ENCODE data around the gene RFC3. TPM values are rescaled to one million over a fixed set of nuclear protein-coding genes. Genes with fewer than 3 reads are reported as not detected.

The RFC3 gene
- total RNA-seq, 1 experiment from 2014 or later = 38.2 TPM

DNA sequence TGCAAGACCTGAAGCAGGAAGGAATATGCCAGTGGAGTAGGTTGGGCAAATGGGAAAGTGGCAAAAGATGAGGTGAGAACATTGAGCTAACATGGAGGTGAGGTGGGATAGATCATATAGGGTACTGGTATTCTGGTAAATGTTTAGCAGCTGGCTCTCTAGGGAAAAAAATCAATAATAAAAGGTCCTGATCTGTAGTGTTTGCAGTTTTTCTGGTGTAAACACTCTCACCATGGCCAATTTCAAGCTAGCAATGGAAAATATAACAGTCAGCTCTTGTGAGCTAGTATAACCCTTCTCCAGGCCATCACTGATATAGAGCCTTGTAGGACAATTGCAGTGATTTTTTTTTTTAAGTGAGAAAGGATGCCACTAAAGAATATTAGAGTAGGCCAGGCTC, 31.3 kb downstream of the RFC3 start:
- H3K9me3 ChIP-seq (ENCODE audit: control insufficient read depth in 1 of 2, insufficient read depth in 1 of 2, low read depth in 1 of 2, low read length in 2 of 2) = no peaks in the 10 kb centered on the region
- no peak overlapping the region for H3K27ac ChIP-seq (ENCODE audit: low read depth, low read length)
- H3K9ac ChIP-seq (ENCODE audit: low read length) = no peak overlapping the region
- BruUV-seq (replicated peaks) = no TSS peak
- CTCF ChIA-PET = no interaction called here
- no peaks in the 10 kb centered on the region for H4K20me1 ChIP-seq (ENCODE audit: insufficient read depth)
- H3K36me3 ChIP-seq (ENCODE audit: control insufficient read depth in 1 of 2, insufficient read depth in 2 of 2, low read length in 2 of 2) = peaks cover 0 to 16% of the 10 kb centered on the region in 2 experiments; a peak in 1 of 4 replicates
- H2AFZ ChIP-seq (ENCODE audit: low read depth, low read length, poor library complexity, severe bottlenecking) = no peak overlapping the region
- ATAC-seq = no peak
- no peaks in the 10 kb centered on the region for H3K9me2 ChIP-seq (ENCODE audit: insufficient read depth)
- no peaks in the 10 kb centered on the region for H3K27me3 ChIP-seq (ENCODE audit: insufficient read depth, low read length)
- H3K4me2 ChIP-seq (ENCODE audit: low read length) = no peak overlapping the region
- no peaks in the 10 kb centered on the region for H3K4me1 ChIP-seq (ENCODE audit: control insufficient read depth in 1 of 2, insufficient read depth in 2 of 2, low read length in 2 of 2)
- RAD21 ChIA-PET (ENCODE audit: low non-redundant PET in 1 of 2, low total read pairs in 2 of 2, uncharacterized antibody in 2 of 2, unreplicated experiment in 2 of 2) = no interaction called here
- intact Hi-C loops (cut with micrococcal nuclease) = no loop called here
- no peaks in the 10 kb centered on the region for H3K79me2 ChIP-seq (ENCODE audit: insufficient read depth, low read length)
- TF ChIP-seq, protein P1, sequence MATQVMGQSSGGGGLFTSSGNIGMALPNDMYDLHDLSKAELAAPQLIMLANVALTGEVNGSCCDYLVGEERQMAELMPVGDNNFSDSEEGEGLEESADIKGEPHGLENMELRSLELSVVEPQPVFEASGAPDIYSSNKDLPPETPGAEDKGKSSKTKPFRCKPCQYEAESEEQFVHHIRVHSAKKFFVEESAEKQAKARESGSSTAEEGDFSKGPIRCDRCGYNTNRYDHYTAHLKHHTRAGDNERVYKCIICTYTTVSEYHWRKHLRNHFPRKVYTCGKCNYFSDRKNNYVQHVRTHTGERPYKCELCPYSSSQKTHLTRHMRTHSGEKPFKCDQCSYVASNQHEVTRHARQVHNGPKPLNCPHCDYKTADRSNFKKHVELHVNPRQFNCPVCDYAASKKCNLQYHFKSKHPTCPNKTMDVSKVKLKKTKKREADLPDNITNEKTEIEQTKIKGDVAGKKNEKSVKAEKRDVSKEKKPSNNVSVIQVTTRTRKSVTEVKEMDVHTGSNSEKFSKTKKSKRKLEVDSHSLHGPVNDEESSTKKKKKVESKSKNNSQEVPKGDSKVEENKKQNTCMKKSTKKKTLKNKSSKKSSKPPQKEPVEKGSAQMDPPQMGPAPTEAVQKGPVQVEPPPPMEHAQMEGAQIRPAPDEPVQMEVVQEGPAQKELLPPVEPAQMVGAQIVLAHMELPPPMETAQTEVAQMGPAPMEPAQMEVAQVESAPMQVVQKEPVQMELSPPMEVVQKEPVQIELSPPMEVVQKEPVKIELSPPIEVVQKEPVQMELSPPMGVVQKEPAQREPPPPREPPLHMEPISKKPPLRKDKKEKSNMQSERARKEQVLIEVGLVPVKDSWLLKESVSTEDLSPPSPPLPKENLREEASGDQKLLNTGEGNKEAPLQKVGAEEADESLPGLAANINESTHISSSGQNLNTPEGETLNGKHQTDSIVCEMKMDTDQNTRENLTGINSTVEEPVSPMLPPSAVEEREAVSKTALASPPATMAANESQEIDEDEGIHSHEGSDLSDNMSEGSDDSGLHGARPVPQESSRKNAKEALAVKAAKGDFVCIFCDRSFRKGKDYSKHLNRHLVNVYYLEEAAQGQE (IDR thresholded peaks at IDR 0.05; ENCODE audit: low read depth) = no peak
- TF ChIP-seq EZH2 (IDR thresholded peaks at IDR 0.05) (no peak), CBX3 (IDR thresholded peaks at IDR 0.05; ENCODE audit: low read depth) (no peak), SP1 (IDR thresholded peaks at IDR 0.05; ENCODE audit: low read depth) (no peak), EGR1 (IDR thresholded peaks at IDR 0.05; ENCODE audit: low read depth) (no peak), YY1 (IDR thresholded peaks at IDR 0.05; ENCODE audit: extremely low read depth, insufficient replicate concordance, low read depth, low read length) (no peak), TCF7L2 (IDR thresholded peaks at IDR 0.05; ENCODE audit: borderline replicate concordance, extremely low read depth, insufficient read depth, insufficient read length) (no peak), POLR2AphosphoS5 (IDR thresholded peaks at IDR 0.05; ENCODE audit: low read depth, low read length) (no peak), FOSL1 (IDR thresholded peaks at IDR 0.05; ENCODE audit: low read depth) (no peak), CEBPB (IDR thresholded peaks at IDR 0.05; ENCODE audit: low read depth) (no peak), EZH2phosphoT487 (IDR thresholded peaks at IDR 0.05; ENCODE audit: borderline replicate concordance) (no peak), ZFX (IDR thresholded peaks at IDR 0.05) (no peak), POLR2A (IDR thresholded peaks at IDR 0.05; ENCODE audit: borderline replicate concordance, extremely low read depth, insufficient read depth, insufficient read length) (no peak), ELF1 (IDR thresholded peaks at IDR 0.05; ENCODE audit: borderline replicate concordance, low read depth) (no peak)
- TF ChIP-seq, protein P2, sequence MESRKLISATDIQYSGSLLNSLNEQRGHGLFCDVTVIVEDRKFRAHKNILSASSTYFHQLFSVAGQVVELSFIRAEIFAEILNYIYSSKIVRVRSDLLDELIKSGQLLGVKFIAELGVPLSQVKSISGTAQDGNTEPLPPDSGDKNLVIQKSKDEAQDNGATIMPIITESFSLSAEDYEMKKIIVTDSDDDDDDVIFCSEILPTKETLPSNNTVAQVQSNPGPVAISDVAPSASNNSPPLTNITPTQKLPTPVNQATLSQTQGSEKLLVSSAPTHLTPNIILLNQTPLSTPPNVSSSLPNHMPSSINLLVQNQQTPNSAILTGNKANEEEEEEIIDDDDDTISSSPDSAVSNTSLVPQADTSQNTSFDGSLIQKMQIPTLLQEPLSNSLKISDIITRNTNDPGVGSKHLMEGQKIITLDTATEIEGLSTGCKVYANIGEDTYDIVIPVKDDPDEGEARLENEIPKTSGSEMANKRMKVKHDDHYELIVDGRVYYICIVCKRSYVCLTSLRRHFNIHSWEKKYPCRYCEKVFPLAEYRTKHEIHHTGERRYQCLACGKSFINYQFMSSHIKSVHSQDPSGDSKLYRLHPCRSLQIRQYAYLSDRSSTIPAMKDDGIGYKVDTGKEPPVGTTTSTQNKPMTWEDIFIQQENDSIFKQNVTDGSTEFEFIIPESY (IDR thresholded peaks at IDR 0.05; ENCODE audit: extremely low read depth, insufficient replicate concordance, low read length) = no peak
- TF ChIP-seq, protein P3, sequence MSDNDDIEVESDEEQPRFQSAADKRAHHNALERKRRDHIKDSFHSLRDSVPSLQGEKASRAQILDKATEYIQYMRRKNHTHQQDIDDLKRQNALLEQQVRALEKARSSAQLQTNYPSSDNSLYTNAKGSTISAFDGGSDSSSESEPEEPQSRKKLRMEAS (IDR thresholded peaks at IDR 0.05) = no peak
- no peak overlapping the region for H3K4me3 ChIP-seq (replicated peaks in 1 of 2; ENCODE audit: low read depth in 1 of 2, low read length in 2 of 2)
- POLR2A ChIA-PET = no interaction called here
- DNase-seq (ENCODE audit: low read depth, low spot score) = no peak
